Vagina (tissue), 2 donors: Measurements from ENCODE around the gene PDHA2. TPM values are rescaled to one million over a fixed set of nuclear protein-coding genes. Genes with fewer than 3 reads are reported as not detected.

Source experiments
- DNase-seq, 2 donors: peaks; one replicate each; pipeline ENCODE4 v3.0.0-alpha.2; 2017; ENCODE audit errors: extremely low spot score in 2 of 2
- H3K27ac ChIP-seq: fragments of 200-600 bp; sonication (generic); one replicate; pipeline ENCODE4 v1.5.1; 2019
- H3K27me3 ChIP-seq: fragments of 200-600 bp; sonication (generic); one replicate; pipeline ENCODE4 v1.5.1; 2019
- H3K36me3 ChIP-seq, 2 donors: fragments of 200-600 bp; sonication (generic); one replicate each; pipeline ENCODE4 v1.5.1; 2017 to 2019
- H3K4me1 ChIP-seq: fragments of 200-600 bp; sonication (generic); one replicate; pipeline ENCODE4 v1.5.1; 2019
- H3K4me3 ChIP-seq, 2 donors: fragments of 200-600 bp; sonication (generic); 1 replicate in 1 of 2; 2 replicates in 1 of 2; pipeline ENCODE4 v1.5.1; 2016 to 2019
- H3K9me3 ChIP-seq: fragments of 200-600 bp; sonication (generic); one replicate; pipeline ENCODE4 v1.5.1; 2019
- POLR2A ChIP-seq, 2 donors: fragments of 450-650 bp; IDR thresholded peaks; one replicate each; pipeline ENCODE4 v1.6.1; 2017; ENCODE audit warnings: antibody characterized with exemption in 2 of 2, mild to moderate bottlenecking in 2 of 2, moderate library complexity in 2 of 2
- POLR2AphosphoS5 ChIP-seq, 2 donors: sonication (generic); formaldehyde crosslinking; IDR thresholded peaks; one replicate each; pipeline ENCODE4 v1.9.0; 2017; ENCODE audit warnings: antibody characterized with exemption in 2 of 2, mild to moderate bottlenecking in 2 of 2, low read depth in 1 of 2; ENCODE audit not compliant: insufficient read depth in 1 of 2
- intact Hi-C: fragments of 100-400 bp; cut with DNase I; formaldehyde crosslinking; loops from one replicate; pipeline ENCODE4 v1.15.1; 2023
- total RNA-seq: library from RNA; depleted of rRNA; stranded (reverse); fragments of >200 nt; gene quantifications from one replicate; pipeline ENCODE4 v1.2.3, GENCODE V29; 2016
- TF ChIP-seq, protein P1 (sequence below), 3 experiments: fragments of 450-650 bp in 2 of 3; fragments of 200-600 bp in 1 of 3; sonication (generic) in 1 of 3; IDR thresholded peaks; one replicate each; pipeline ENCODE4 v1.5.1; 2017 to 2019; ENCODE audit warnings: antibody characterized with exemption in 3 of 3, mild to moderate bottlenecking in 2 of 3, moderate library complexity in 2 of 3

Gene PDHA2
- total RNA-seq, 1 donor from 2014 or later = not detected

DNA sequence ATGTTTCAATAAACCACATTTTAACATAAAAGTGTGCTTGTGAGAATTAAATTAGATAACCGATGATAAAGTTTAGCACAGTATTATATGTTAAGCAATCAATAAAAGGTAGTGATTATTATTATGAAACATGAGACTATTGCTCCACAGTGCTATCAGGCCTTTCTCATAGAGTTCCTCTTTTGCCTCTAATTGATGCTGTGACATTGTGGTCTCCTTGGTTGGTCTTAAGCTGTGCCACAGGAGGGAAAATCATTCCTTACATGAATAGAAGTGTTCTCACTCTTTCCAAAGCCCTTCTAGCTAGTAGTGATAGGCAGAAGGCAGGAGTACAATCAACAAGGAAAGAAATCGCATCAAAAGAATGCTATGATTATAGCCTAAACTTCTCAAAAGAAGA is 9.2 kb upstream of the PDHA2 start:
- DNase-seq = no peak
- no peak overlapping the region for H3K4me3 ChIP-seq
- no peaks in the 10 kb centered on the region for H3K4me1 ChIP-seq
- H3K9me3 ChIP-seq = no peaks in the 10 kb centered on the region
- H3K27me3 ChIP-seq = no peaks in the 10 kb centered on the region
- intact Hi-C loops = no loop called here
- no peak for TF ChIP-seq POLR2AphosphoS5 (IDR thresholded peaks at IDR 0.05; ENCODE audit: insufficient read depth in 1 of 2, low read depth in 1 of 2)
- TF ChIP-seq POLR2A (IDR thresholded peaks at IDR 0.05) = no peak
- TF ChIP-seq, protein P1, sequence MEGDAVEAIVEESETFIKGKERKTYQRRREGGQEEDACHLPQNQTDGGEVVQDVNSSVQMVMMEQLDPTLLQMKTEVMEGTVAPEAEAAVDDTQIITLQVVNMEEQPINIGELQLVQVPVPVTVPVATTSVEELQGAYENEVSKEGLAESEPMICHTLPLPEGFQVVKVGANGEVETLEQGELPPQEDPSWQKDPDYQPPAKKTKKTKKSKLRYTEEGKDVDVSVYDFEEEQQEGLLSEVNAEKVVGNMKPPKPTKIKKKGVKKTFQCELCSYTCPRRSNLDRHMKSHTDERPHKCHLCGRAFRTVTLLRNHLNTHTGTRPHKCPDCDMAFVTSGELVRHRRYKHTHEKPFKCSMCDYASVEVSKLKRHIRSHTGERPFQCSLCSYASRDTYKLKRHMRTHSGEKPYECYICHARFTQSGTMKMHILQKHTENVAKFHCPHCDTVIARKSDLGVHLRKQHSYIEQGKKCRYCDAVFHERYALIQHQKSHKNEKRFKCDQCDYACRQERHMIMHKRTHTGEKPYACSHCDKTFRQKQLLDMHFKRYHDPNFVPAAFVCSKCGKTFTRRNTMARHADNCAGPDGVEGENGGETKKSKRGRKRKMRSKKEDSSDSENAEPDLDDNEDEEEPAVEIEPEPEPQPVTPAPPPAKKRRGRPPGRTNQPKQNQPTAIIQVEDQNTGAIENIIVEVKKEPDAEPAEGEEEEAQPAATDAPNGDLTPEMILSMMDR (IDR thresholded peaks at IDR 0.05) = no peak
- H3K27ac ChIP-seq = no peak overlapping the region
- H3K36me3 ChIP-seq = no peaks in the 10 kb centered on the region

DNA sequence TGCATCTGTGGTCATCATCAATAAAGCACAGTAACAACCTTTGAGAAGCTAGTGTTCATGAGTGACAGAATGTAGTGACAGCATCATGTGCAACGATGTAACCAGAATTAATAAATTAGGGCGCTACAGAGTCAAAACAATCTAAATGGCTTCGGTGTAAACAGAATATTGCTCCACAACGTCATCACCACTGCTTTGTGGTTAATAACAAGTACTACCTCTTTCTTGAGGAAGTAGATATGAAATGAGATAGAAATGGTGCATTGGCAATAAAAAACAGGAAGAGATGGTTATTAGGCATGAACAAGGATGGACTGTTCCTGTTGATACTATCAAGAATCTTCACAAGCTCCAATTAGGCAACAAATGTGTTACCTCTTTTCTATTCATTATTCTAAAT is 8.7 kb upstream of the PDHA2 start:
- intact Hi-C loops = no loop called here
- H3K27ac ChIP-seq = no peak overlapping the region
- H3K4me3 ChIP-seq = no peak overlapping the region
- H3K36me3 ChIP-seq = no peaks in the 10 kb centered on the region
- H3K4me1 ChIP-seq = no peaks in the 10 kb centered on the region
- TF ChIP-seq, protein P1 (IDR thresholded peaks at IDR 0.05) = no peak
- DNase-seq = no peak
- H3K9me3 ChIP-seq = no peaks in the 10 kb centered on the region
- no peaks in the 10 kb centered on the region for H3K27me3 ChIP-seq

DNA sequence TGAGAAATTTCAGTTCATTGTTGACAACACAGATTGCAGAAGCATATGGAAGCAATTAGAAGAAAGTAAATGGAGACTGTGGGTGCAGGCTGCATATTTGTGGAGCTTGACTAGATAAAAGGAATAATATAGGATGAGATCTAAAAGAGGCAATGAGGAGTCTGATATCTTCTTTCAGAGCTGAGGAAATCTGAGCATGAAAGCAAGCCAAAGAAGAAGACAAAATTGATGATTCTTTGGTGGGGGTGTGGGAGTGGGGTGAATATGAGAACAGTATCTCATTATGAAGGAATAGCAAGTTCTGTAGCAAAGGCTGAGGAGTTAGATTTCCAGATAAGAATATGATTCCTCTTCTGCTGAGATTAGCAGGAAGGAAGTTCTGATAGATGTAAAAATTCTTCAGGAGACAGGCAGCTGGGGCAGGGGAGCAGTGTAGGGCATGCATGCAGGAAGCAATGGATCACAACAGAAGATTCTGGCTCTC is 6.1 kb upstream of the PDHA2 start:
- TF ChIP-seq POLR2A (IDR thresholded peaks at IDR 0.05) (no peak), POLR2AphosphoS5 (IDR thresholded peaks at IDR 0.05; ENCODE audit: insufficient read depth in 1 of 2, low read depth in 1 of 2) (no peak)
- TF ChIP-seq, protein P1 (IDR thresholded peaks at IDR 0.05) = no peak

DNA sequence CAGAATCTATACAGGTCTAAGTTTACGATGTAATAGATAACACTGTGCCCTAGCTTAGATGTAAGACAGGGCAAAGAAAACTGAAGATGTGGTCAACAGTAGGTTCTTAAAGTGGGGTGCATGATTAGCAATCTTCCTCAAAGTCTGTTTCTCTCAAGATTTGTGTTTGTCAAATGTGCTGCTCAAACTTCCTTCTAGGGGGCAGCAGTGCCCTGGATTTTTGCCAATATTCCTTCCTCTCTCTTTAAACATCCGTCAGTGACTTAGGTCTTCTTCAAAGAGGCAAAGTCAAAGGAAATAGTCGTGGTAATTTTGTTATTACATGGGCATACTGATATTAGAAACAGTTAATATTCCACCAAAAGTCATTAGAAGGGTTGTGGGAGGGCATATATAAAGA is 4.2 kb upstream of the PDHA2 start:
- no peak overlapping the region for H3K4me3 ChIP-seq
- H3K9me3 ChIP-seq = no peaks in the 10 kb centered on the region
- TF ChIP-seq POLR2A (IDR thresholded peaks at IDR 0.05) (no peak), POLR2AphosphoS5 (IDR thresholded peaks at IDR 0.05; ENCODE audit: insufficient read depth in 1 of 2, low read depth in 1 of 2) (no peak)
- TF ChIP-seq, protein P1 (IDR thresholded peaks at IDR 0.05) = no peak
- no peak for DNase-seq
- H3K27me3 ChIP-seq = no peaks in the 10 kb centered on the region
- no peaks in the 10 kb centered on the region for H3K4me1 ChIP-seq
- no peak overlapping the region for H3K27ac ChIP-seq
- H3K36me3 ChIP-seq = no peaks in the 10 kb centered on the region
- intact Hi-C loops = no loop called here

More for the DNA sequence above, 6.1 kb upstream of the PDHA2 start:
- no peak overlapping the region for H3K27ac ChIP-seq
- no peak for DNase-seq
- no peaks in the 10 kb centered on the region for H3K36me3 ChIP-seq
- intact Hi-C loops = no loop called here
- H3K9me3 ChIP-seq = no peaks in the 10 kb centered on the region
- H3K4me1 ChIP-seq = no peaks in the 10 kb centered on the region
- no peaks in the 10 kb centered on the region for H3K27me3 ChIP-seq
- no peak overlapping the region for H3K4me3 ChIP-seq

DNA sequence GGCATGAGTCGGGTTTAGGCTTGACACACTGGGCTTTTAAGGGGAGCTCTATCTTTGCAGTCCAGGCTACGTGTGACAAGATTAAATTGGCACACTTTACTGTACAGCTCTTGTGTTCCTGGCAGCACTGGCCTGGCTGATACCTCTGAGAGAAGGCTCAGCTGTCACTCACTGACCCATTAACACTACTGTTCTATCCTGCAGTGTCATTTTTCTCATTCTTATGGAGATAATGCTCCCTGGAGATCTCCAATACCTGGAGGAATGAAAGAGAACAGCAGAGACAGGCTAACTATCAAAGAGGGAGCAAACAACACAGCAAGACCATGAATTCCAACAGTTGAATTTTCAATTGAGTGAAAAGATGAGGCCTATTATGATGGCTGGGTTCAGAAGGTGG is 1.7 kb upstream of the PDHA2 start:
- no peak overlapping the region for H3K4me3 ChIP-seq
- DNase-seq = no peak
- TF ChIP-seq POLR2A (IDR thresholded peaks at IDR 0.05) (no peak), POLR2AphosphoS5 (IDR thresholded peaks at IDR 0.05; ENCODE audit: insufficient read depth in 1 of 2, low read depth in 1 of 2) (no peak)
- TF ChIP-seq, protein P1 (IDR thresholded peaks at IDR 0.05) = no peak
- no peaks in the 10 kb centered on the region for H3K4me1 ChIP-seq
- intact Hi-C loops = no loop called here
- H3K27me3 ChIP-seq = no peaks in the 10 kb centered on the region
- H3K36me3 ChIP-seq = no peaks in the 10 kb centered on the region
- H3K9me3 ChIP-seq = no peaks in the 10 kb centered on the region
- no peak overlapping the region for H3K27ac ChIP-seq
